ENCODE results near the gene MYLIP.

MYLIP gene

GRCh38 chr6:16179063-16179462 lies 50.2 kb downstream of the MYLIP start:
- Histone ChIP-seq H3K27ac (ENCODE audit: low read depth, low read length) (no peak overlapping the region), H3K36me3 (ENCODE audit: control insufficient read depth in 5 of 5, insufficient read depth in 5 of 5, low read length in 5 of 5) (no peaks in the 10 kb centered on the region), H3K4me1 (ENCODE audit: control insufficient read depth in 5 of 5, insufficient read depth in 5 of 5, low read length in 5 of 5) (peaks cover 0 to 9% (median 1%) of the 10 kb centered on the region in 5 donors)

GRCh38 chr6:16179970-16180431 lies 51.1 kb downstream of the MYLIP start:
- Histone ChIP-seq H3K9ac (ENCODE audit: low read length in 5 of 5) (no peak overlapping the region), H3K27me3 (ENCODE audit: control insufficient read depth in 5 of 5, insufficient read depth in 4 of 5, low read length in 5 of 5) (no peaks in the 10 kb centered on the region), H3K27ac (ENCODE audit: low read depth, low read length) (no peak overlapping the region), H3K9me3 (ENCODE audit: control insufficient read depth in 5 of 5, low read length in 5 of 5) (no peaks in the 10 kb centered on the region), H3K4me1 (ENCODE audit: control insufficient read depth in 5 of 5, insufficient read depth in 5 of 5, low read length in 5 of 5) (peaks cover 0 to 16% (median 5%) of the 10 kb centered on the region in 5 donors), H3K4me3 (ENCODE audit: low read depth in 1 of 5, low read length in 5 of 5) (no peak overlapping the region), H3K36me3 (ENCODE audit: control insufficient read depth in 5 of 5, insufficient read depth in 5 of 5, low read length in 5 of 5) (no peaks in the 10 kb centered on the region)

More at GRCh38 chr6:16179063-16179462, 50.2 kb downstream of the MYLIP start:
- no peak overlapping the region for H3K4me3 ChIP-seq (ENCODE audit: low read depth in 1 of 5, low read length in 5 of 5)
- H3K9ac ChIP-seq (ENCODE audit: low read length in 5 of 5): no peak overlapping the region
- H3K27me3 ChIP-seq (ENCODE audit: control insufficient read depth in 5 of 5, insufficient read depth in 4 of 5, low read length in 5 of 5): no peaks in the 10 kb centered on the region
- H3K9me3 ChIP-seq (ENCODE audit: control insufficient read depth in 5 of 5, low read length in 5 of 5): no peaks in the 10 kb centered on the region

- no peak overlapping the region for H3K27ac ChIP-seq (ENCODE audit: low read depth, low read length)
- no peak overlapping the region for H3K4me3 ChIP-seq (ENCODE audit: low read depth in 1 of 5, low read length in 5 of 5)
- H3K9ac ChIP-seq (ENCODE audit: low read length in 5 of 5): no peak overlapping the region
- no peaks in the 10 kb centered on the region for H3K27me3 ChIP-seq (ENCODE audit: control insufficient read depth in 5 of 5, insufficient read depth in 4 of 5, low read length in 5 of 5)
- no peaks in the 10 kb centered on the region for H3K9me3 ChIP-seq (ENCODE audit: control insufficient read depth in 5 of 5, low read length in 5 of 5)
- peaks cover 0 to 16% (median 5%) of the 10 kb centered on the region in 5 donors for H3K4me1 ChIP-seq (ENCODE audit: control insufficient read depth in 5 of 5, insufficient read depth in 5 of 5, low read length in 5 of 5)
- H3K36me3 ChIP-seq (ENCODE audit: control insufficient read depth in 5 of 5, insufficient read depth in 5 of 5, low read length in 5 of 5): no peaks in the 10 kb centered on the region
Measured at GRCh38 chr6:16180696-16181438, 52.0 kb downstream of the MYLIP start.

GRCh38 chr6:16181439-16182297 lies 52.8 kb downstream of the MYLIP start:
- peaks cover 0 to 16% (median 5%) of the 10 kb centered on the region in 5 donors for H3K4me1 ChIP-seq (ENCODE audit: control insufficient read depth in 5 of 5, insufficient read depth in 5 of 5, low read length in 5 of 5)
- no peaks in the 10 kb centered on the region for H3K36me3 ChIP-seq (ENCODE audit: control insufficient read depth in 5 of 5, insufficient read depth in 5 of 5, low read length in 5 of 5)
- H3K4me3 ChIP-seq (ENCODE audit: low read depth in 1 of 5, low read length in 5 of 5): no peak overlapping the region
- no peak overlapping the region for H3K27ac ChIP-seq (ENCODE audit: low read depth, low read length)
- no peaks in the 10 kb centered on the region for H3K27me3 ChIP-seq (ENCODE audit: control insufficient read depth in 5 of 5, insufficient read depth in 4 of 5, low read length in 5 of 5)
- H3K9me3 ChIP-seq (ENCODE audit: control insufficient read depth in 5 of 5, low read length in 5 of 5): no peaks in the 10 kb centered on the region
- H3K9ac ChIP-seq (ENCODE audit: low read length in 5 of 5): no peak overlapping the region

- Histone ChIP-seq H3K27me3 (ENCODE audit: control insufficient read depth in 5 of 5, insufficient read depth in 4 of 5, low read length in 5 of 5) (no peaks in the 10 kb centered on the region), H3K9ac (ENCODE audit: low read length in 5 of 5) (no peak overlapping the region), H3K4me1 (ENCODE audit: control insufficient read depth in 5 of 5, insufficient read depth in 5 of 5, low read length in 5 of 5) (peaks cover 0 to 18% (median 5%) of the 10 kb centered on the region in 5 donors), H3K4me3 (ENCODE audit: low read depth in 1 of 5, low read length in 5 of 5) (peak overlapping the region in 3 of 5 donors; percentile 27 to 43 (median 34)), H3K27ac (ENCODE audit: low read depth, low read length) (no peak overlapping the region), H3K36me3 (ENCODE audit: control insufficient read depth in 5 of 5, insufficient read depth in 5 of 5, low read length in 5 of 5) (no peaks in the 10 kb centered on the region), H3K9me3 (ENCODE audit: control insufficient read depth in 5 of 5, low read length in 5 of 5) (no peaks in the 10 kb centered on the region)
Measured at GRCh38 chr6:16183187-16183664, 54.3 kb downstream of the MYLIP start.

- no peak overlapping the region for H3K4me3 ChIP-seq (ENCODE audit: low read depth in 1 of 5, low read length in 5 of 5)
- no peaks in the 10 kb centered on the region for H3K9me3 ChIP-seq (ENCODE audit: control insufficient read depth in 5 of 5, low read length in 5 of 5)
- H3K27ac ChIP-seq (ENCODE audit: low read depth, low read length): no peak overlapping the region
- H3K4me1 ChIP-seq (ENCODE audit: control insufficient read depth in 5 of 5, insufficient read depth in 5 of 5, low read length in 5 of 5): peaks cover 0 to 18% (median 5%) of the 10 kb centered on the region in 5 donors
- no peak overlapping the region for H3K9ac ChIP-seq (ENCODE audit: low read length in 5 of 5)
- H3K36me3 ChIP-seq (ENCODE audit: control insufficient read depth in 5 of 5, insufficient read depth in 5 of 5, low read length in 5 of 5): no peaks in the 10 kb centered on the region
- no peaks in the 10 kb centered on the region for H3K27me3 ChIP-seq (ENCODE audit: control insufficient read depth in 5 of 5, insufficient read depth in 4 of 5, low read length in 5 of 5)
Measured at GRCh38 chr6:16184129-16184528, 55.2 kb downstream of the MYLIP start.

GRCh38 chr6:16184551-16184950 lies 55.7 kb downstream of the MYLIP start:
- H3K9me3 ChIP-seq (ENCODE audit: control insufficient read depth in 5 of 5, low read length in 5 of 5): no peaks in the 10 kb centered on the region
- no peak overlapping the region for H3K4me3 ChIP-seq (ENCODE audit: low read depth in 1 of 5, low read length in 5 of 5)
- no peak overlapping the region for H3K27ac ChIP-seq (ENCODE audit: low read depth, low read length)
- no peaks in the 10 kb centered on the region for H3K36me3 ChIP-seq (ENCODE audit: control insufficient read depth in 5 of 5, insufficient read depth in 5 of 5, low read length in 5 of 5)
- no peaks in the 10 kb centered on the region for H3K27me3 ChIP-seq (ENCODE audit: control insufficient read depth in 5 of 5, insufficient read depth in 4 of 5, low read length in 5 of 5)
- H3K9ac ChIP-seq (ENCODE audit: low read length in 5 of 5): no peak overlapping the region
- peaks cover 0 to 18% (median 5%) of the 10 kb centered on the region in 5 donors for H3K4me1 ChIP-seq (ENCODE audit: control insufficient read depth in 5 of 5, insufficient read depth in 5 of 5, low read length in 5 of 5)

GRCh38 chr6:16187176-16187575 lies 58.3 kb downstream of the MYLIP start:
- Histone ChIP-seq H3K36me3 (ENCODE audit: control insufficient read depth in 5 of 5, insufficient read depth in 5 of 5, low read length in 5 of 5) (no peaks in the 10 kb centered on the region), H3K27ac (ENCODE audit: low read depth, low read length) (no peak overlapping the region), H3K27me3 (ENCODE audit: control insufficient read depth in 5 of 5, insufficient read depth in 4 of 5, low read length in 5 of 5) (no peaks in the 10 kb centered on the region), H3K4me3 (ENCODE audit: low read depth in 1 of 5, low read length in 5 of 5) (no peak overlapping the region), H3K4me1 (ENCODE audit: control insufficient read depth in 5 of 5, insufficient read depth in 5 of 5, low read length in 5 of 5) (peaks cover 0 to 18% (median 5%) of the 10 kb centered on the region in 5 donors), H3K9ac (ENCODE audit: low read length in 5 of 5) (no peak overlapping the region), H3K9me3 (ENCODE audit: control insufficient read depth in 5 of 5, low read length in 5 of 5) (no peaks in the 10 kb centered on the region)

- Histone ChIP-seq H3K9me3 (ENCODE audit: control insufficient read depth in 5 of 5, low read length in 5 of 5) (no peaks in the 10 kb centered on the region), H3K36me3 (ENCODE audit: control insufficient read depth in 5 of 5, insufficient read depth in 5 of 5, low read length in 5 of 5) (no peaks in the 10 kb centered on the region), H3K4me3 (ENCODE audit: low read depth in 1 of 5, low read length in 5 of 5) (no peak overlapping the region), H3K9ac (ENCODE audit: low read length in 5 of 5) (no peak overlapping the region), H3K27ac (ENCODE audit: low read depth, low read length) (no peak overlapping the region), H3K27me3 (ENCODE audit: control insufficient read depth in 5 of 5, insufficient read depth in 4 of 5, low read length in 5 of 5) (no peaks in the 10 kb centered on the region), H3K4me1 (ENCODE audit: control insufficient read depth in 5 of 5, insufficient read depth in 5 of 5, low read length in 5 of 5) (peaks cover 0 to 3% (median 0%) of the 10 kb centered on the region in 5 donors)
Measured at GRCh38 chr6:16190214-16190613, 61.3 kb downstream of the MYLIP start.

All from subcutaneous abdominal adipose tissue (tissue), 5 donors.